ENCODE results near the gene LRRC7.

The LRRC7 gene

GRCh38 chr1:69587391-69587790, 19.7 kb downstream of the LRRC7 start:
- TF ChIP-seq, protein P1, sequence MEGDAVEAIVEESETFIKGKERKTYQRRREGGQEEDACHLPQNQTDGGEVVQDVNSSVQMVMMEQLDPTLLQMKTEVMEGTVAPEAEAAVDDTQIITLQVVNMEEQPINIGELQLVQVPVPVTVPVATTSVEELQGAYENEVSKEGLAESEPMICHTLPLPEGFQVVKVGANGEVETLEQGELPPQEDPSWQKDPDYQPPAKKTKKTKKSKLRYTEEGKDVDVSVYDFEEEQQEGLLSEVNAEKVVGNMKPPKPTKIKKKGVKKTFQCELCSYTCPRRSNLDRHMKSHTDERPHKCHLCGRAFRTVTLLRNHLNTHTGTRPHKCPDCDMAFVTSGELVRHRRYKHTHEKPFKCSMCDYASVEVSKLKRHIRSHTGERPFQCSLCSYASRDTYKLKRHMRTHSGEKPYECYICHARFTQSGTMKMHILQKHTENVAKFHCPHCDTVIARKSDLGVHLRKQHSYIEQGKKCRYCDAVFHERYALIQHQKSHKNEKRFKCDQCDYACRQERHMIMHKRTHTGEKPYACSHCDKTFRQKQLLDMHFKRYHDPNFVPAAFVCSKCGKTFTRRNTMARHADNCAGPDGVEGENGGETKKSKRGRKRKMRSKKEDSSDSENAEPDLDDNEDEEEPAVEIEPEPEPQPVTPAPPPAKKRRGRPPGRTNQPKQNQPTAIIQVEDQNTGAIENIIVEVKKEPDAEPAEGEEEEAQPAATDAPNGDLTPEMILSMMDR (conservative IDR thresholded peaks at IDR 0.05; ENCODE audit: low read length), result no peak
- DNase-seq (ENCODE audit: low read depth), result no peak
- H3K4me3 ChIP-seq (ENCODE audit: low read length), result no peak overlapping the region

DNA sequence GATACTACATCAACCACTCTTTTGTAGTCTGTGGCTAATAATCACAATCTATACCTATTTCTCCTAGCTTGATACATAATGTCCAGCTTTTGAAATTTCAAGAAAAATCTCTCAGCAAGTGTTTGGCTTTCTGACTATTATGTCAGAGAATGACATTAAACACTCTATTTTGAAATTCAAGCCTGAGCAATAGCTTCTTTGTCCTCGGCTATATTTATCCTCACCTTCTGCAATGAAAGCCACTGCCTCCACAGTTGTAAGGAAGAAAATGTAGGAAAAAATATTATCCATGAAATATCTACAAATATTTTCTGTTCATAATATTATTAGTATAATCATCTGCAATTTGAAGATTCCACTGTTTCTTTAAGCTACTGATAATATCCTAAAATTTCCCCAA, 22.1 kb downstream of the LRRC7 start:
- TF ChIP-seq, protein P1 (conservative IDR thresholded peaks at IDR 0.05; ENCODE audit: low read length), result no peak
- DNase-seq (ENCODE audit: low read depth), result no peak

GRCh38 chr1:69592341-69592740, 24.6 kb downstream of the LRRC7 start:
- TF ChIP-seq, protein P1 (conservative IDR thresholded peaks at IDR 0.05; ENCODE audit: low read length), result no peak
- DNase-seq (ENCODE audit: low read depth), result no peak
- no peak overlapping the region for H3K4me3 ChIP-seq (ENCODE audit: low read length)

More for the DNA sequence above, 22.1 kb downstream of the LRRC7 start:
- no peak overlapping the region for H3K4me3 ChIP-seq (ENCODE audit: low read length)

DNA sequence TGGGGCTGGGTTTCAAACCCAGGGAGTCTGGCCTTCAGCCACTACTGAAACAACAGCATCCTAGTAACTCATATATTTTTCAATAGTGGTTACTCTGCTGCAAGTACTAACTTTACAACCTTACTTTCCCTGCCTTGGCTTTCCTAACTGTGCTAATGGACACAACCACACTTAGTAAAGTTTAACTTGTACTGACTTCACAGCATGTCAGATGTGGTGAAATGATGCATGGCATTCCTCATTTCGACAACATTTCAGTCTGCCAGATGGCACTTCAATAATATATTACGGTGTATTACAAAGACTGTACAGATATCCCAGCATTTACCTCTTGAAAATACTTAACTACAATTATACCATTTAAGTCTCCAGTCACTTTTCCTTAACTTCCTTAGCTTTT, 27.8 kb downstream of the LRRC7 start:
- no peak for DNase-seq (ENCODE audit: low read depth)
- no peak overlapping the region for H3K4me3 ChIP-seq (ENCODE audit: low read length)
- TF ChIP-seq, protein P1 (conservative IDR thresholded peaks at IDR 0.05; ENCODE audit: low read length), result no peak

GRCh38 chr1:69611316-69611715, 43.6 kb downstream of the LRRC7 start:
- DNase-seq (ENCODE audit: low read depth), result no peak
- H3K4me3 ChIP-seq (ENCODE audit: low read length), result no peak overlapping the region
- TF ChIP-seq, protein P1 (conservative IDR thresholded peaks at IDR 0.05; ENCODE audit: low read length), result no peak

DNA sequence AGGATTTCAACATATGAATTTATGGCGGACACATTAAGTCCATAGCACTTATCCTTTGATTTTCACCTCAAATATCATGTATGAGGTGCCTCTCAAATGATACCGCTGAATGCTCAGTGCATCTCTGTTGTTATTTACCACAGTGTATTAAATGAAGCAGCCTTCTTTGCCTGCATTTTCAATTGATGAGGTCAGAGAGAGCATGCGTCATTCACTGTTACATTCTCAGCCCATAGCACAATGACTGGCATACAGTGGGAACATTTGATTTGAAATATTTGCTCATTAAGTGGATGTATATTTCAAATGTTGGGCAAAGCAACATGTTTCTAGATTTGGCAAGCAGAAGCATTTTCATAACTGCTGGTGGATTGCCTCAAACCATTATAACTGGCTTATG, 45.7 kb downstream of the LRRC7 start:
- TF ChIP-seq, protein P1 (conservative IDR thresholded peaks at IDR 0.05; ENCODE audit: low read length), result no peak
- DNase-seq (ENCODE audit: low read depth), result no peak
- H3K4me3 ChIP-seq (ENCODE audit: low read length), result no peak overlapping the region

DNA sequence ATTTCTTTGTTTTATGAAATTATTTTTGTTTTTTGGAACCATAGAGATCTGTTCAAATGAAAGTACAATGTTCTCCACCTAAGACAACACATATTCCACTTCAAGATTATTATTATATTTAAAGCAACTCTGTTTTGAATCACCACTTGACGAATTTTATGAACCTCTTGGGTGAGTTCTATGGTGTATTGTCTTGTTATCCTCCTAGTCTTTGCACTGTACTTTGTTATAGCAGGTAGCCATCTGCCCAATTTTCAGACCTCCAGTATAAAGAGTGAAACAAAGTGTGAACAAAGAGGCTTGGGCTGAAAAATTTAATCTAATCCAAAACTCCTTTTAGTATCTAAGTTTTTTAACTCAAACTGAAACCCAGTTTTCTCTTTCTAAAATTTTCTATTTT, 71.0 kb downstream of the LRRC7 start:
- TF ChIP-seq, protein P1 (conservative IDR thresholded peaks at IDR 0.05; ENCODE audit: low read length), result no peak
- no peak overlapping the region for H3K4me3 ChIP-seq (ENCODE audit: low read length)
- DNase-seq (ENCODE audit: low read depth), result no peak
